NCI-H2171 (cell line): ENCODE results near the gene GPR50.
A peak's percentile ranks its signal among the peaks of the same experiment; 100 is the strongest.

ENCODE experiments used
- DNase-seq: peaks from one replicate; lab custom pipeline; 2025; lab: John Stamatoyannopoulos, UW

Gene GPR50

DNA sequence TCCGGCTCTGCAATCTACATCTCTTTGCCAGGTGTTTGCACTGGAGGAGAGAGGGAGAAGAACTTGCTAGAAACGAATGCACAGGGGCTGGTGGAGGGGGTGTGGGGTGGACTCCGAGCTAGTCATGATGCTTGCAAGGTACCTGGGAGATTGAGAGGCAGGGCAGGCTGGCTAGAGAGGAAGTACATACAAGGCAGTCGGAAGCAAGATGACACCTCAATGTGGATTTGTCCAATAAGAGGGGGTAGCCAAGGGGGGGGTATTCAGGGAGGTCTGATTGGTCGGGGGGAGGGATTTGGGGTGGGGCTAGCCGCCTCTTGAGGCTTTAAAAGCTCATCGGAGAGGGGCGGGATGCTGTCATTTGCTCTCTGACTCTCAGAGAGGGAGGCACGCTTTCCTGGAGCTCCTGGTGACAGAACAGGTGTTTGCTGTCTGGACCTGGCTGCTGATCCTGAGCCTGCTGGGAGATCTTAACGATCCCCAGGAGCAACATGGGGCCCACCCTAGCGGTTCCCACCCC lies at the start of gene GPR50:
TSS of gene GPR50 (plus strand) at position 354 of the 520 bp plus-strand sequence. CDS start at position 492, 138 bp downstream.
- DNase-seq, result no peak

DNA sequence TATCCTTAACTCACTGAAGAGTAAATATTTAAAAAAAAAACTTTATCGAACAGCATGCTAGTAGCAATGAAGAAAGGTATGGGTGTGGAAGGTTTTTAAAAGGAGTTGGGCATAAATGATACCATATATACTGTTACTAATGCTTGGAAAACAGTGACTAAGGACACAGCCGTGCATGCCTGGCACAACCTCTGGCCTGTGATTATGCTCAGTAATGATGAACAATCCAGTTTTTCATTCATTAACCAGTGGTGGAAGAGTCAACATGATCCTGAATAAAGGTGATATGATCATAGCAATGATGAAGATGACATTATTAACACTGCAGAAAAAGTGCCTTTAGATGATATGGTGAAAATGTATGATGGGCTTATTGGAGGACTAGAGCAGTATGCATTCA lies 43.9 kb upstream of the GPR50 start:
- no peak for DNase-seq

DNA sequence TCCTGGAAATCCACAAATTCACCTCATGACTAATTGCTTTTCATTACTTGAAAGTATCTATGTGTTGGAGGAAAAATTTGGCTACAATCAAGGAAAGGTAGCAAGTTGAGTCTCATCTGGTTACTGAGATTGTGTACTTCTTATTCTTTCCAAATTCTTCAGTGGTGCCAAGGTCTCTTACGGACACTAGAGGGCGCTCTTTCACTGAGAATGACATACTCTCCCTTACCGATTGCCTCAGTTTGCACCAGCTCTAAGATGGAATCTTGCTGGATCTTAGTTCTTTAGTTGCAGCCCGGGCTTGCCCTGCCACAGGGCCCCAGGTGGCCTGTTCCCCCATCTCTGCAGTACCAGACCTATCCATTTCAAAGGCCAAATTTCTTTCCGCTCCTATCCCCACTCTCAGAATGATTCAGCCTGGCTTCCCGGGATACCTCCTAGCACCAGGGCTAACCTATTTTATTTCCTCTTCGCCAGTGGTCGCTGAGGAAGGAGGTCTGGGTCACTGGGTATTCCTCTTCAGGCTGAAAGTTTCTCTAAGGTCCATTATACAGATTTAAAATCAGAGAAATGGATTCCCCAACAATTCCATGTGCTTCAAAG lies 24.6 kb upstream of the GPR50 start:
- peak; percentile 15 for DNase-seq

DNA sequence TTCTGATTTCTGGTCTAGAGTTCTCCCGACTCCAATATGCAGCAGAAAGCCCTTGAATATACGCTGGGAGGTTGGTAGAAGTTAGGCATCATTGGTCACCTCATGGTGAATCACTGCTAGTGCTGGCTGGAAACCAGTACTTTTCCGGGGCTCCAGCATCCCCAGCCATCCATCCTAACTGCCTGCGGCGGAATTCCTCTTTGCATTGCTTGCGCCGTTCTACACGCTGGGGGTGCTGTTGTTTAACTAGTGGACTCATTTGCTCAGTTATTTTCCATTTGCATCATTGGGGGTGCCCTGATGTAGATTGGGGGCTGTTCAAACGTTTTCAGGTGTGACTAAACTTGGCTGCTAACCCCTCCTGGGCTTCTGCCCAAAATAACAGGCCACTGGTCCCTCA lies 23.3 kb upstream of the GPR50 start:
- peak; percentile 0 for DNase-seq

DNA sequence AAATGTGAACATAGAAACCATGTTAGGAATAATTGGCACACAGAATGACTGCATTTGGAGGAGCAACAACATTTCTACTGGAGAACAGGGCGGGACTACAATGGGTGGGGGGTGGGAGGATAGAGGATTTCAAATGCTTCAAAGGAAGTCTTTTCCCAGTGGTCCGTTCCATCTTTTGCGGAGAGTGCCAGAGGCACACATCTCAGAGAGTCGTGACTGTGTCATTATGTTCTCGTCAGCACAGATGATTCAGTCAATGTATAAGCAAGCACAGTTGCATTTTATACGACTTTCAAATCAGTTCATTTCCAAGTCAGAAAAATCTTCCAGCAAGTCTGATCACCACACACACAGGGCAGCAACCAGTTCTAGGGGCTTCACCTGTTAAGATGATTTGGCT lies 22.7 kb upstream of the GPR50 start:
- no peak for DNase-seq

DNA sequence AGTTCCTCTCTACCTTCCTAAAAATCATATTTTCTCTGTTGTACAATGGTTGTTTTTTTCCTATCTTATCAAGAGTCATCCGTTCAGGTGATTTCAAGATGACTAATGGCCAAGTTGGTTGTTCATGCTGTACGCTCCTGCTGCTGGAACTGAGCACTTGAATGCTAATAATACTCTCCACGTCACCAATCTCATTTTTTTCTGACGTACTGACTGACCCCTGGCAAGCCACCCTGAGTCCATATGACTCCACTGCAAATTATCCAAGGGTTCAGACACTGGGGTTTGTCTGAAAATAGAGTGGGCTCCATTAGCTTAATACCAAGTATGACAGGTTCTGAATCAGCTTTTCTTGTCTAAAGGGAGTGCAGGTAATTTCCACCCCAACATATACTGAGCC lies 21.1 kb upstream of the GPR50 start:
- no peak for DNase-seq

DNA sequence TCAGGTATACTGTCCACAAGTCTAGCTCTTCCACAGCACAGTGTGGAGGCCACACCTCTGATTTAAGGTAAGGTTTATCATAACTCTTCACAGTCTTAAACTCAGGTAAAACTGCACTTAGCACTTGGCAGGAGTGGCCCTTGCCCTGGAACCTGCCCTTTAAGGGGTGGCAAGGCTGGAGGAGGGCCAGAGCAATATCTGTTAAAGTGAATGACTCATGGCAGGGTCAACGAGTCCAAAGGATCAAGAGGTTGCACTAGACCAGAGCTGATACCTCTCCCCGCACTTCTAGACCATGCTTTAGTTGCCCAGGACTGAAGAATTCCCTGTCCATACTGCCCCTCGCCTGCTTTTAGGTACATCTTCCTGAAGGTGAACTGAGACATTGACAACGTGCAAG lies 14.7 kb upstream of the GPR50 start:
- DNase-seq, result no peak

DNA sequence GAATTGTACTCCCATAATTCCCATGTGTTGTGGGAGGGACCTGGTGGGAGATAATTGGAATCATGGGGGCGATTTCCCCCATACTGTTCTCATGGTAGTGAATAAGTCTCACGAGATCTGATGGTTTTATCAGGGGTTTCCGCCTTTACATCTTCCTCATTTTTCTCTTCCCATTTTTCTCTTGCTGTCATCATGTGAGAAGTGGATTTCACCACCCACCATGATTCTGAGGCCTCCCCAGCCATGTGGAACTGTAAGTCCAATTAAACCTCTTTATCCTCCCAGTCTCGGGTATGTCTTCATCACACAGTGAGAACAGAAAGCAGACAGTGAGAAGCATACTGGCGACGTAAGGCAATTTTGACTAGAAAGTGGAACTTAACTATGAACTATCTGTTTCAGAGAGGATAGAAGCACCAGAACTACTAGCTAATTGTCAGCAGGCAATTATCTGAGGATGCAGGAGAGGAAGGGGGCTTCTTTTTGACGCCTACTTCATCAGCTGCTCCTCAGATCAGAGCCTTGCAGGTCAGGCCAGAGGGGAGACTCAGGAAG lies 8.5 kb upstream of the GPR50 start:
- no peak for DNase-seq

DNA sequence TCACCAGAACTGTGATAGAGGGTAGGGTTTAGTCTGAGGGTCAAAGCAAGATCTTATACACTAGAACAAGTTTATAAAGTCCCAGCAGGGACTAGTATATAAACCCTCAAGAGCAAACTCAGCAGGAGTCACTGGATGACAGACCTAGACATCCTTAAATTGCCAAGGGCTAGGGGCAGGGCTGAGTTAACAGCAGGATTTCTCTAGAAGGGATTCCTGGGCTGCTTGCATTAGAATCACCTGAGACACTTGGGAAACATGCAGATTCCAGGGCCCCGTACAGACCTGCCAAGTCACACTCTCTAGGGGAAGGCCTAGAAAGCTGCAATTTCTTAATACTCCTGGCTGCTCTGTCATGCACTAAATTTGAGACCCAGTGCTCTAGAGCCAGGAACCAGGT lies 6.6 kb upstream of the GPR50 start:
- DNase-seq, result no peak

DNA sequence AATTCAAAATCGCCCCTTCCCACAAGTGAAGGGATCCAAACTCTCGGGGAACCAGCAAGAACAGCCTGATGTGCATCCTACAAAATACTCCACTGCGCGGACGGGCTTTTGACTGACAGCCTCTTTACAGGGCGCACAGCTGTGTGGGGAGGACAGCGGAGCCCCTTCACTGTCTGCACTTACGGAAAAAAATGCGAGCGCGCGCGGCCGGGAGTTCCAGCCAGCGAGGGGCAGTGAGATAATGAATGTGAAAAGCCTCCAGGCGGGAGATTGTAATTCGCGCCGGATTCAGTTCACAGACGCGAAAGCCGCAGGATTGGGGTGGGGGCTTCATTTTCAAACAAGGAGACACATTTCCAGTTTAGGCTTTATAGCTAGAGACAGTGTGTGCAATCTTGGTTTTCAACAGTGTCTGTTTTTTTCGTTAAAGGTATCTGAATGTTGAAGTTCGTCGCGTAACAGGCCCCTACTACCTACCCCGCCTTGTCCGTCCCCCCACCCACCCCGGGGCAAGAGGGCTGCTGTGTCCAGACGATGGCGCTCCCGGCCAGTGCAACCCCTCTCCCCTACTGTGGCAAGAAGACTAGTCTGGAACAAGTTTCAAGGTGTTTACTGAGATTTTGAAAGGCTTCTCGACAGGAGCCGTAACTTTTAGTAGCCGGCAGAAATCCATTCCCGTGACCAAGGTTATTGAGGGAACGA lies 1.7 kb upstream of the GPR50 start:
- DNase-seq, result no peak

DNA sequence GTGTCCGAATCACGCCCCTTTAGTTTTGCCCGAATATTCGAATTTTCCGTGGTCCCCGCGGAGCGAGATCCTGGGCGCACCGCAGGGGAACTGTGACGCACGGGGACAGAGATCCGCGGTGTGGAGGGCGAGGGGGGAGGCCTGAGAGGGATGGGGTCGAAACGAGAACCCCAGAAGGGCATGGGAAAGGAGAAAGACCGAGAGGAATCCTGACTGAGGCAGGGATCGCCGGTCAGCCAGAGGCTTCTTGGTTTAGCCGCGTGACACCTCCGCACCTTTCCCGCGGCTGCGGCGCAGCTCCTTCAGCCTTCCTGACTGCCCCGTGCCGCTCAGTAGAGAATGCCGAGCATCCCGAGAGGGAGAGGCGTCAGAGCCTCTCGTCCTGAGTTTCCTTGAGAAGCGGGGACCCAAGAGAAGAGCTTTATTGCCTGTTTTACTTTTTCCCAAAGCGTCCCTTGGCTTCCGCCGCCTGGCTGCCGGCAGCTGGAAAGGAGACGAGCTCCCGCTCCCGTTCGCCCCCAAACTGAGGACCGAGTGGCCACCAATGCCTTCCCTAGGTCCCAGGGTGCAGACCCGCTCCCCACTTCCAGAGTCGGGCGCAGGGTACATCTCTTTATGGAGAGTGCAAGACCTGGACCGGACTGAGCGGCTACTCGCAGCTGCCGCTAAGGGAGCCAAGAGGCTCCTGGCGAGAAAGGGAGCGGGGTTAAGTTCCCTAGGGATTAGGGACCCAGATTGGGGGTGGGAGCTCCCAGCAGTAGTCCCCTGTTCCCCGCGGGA lies 911 bp upstream of the GPR50 start:
- DNase-seq, result no peak

DNA sequence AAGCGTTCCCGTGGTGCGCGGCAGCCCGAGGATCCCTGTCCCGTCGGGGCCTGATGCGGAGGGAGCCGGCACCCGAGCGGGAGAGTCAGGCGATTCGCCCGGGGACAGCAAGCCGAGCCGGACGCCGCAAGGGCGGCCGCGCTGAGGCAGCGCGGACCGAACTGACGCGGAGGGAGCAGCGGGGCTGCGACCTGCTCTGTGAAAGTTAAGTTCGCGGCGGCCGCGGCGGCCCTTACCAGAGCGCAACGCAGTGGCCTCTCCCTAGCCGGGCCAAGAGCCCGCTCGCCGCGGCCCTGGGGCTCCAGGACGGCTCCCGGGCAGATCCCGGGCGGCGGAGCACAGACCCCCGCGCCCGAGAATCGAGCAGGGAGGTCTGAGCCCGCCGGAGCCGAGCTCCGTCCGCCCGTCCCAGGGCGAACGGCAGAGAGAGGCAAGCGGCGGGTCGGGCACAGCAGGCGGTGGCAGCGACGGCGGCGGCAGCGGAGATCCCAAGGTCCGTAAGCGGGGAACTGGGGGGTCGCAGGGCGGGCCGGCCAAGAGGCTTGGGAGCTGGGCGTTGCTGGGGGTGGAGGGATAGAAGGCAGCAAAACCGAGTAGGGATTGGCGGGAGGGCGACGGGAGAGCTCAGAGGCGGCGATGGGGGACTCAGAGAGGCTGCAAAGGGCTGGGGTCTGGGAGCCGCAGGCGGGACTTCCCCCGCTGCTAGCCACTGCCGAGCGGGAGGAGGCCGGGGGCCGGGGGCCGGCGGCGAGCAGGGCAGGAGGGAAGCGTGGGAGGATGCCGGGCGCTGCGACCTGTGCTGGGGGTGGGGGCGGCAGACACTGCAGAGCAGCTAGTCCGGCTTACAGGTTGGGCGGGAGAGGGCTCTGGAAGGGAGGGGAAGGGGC lies 1.0 kb downstream of the GPR50 start:
- DNase-seq, result no peak

DNA sequence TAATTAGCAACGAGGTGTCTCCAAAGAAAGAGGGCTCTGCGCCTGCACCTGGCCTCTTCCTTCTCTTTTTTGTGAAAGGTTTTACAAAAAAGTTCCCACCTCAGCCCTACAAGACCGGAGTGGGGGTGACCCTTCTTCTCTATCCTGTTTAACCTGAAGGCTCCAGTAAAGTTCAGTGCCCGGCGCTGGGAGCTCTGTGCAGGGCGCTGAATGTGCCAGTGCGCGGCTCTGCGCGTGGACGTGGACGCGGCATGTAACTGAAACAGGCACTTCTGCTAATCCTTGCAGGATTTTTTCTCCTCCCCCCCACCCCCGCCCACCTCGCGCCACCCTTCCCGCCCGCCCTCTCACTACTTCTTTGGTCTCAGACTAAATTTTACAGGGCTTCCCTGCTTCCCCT lies 2.4 kb downstream of the GPR50 start:
- DNase-seq, result no peak

DNA sequence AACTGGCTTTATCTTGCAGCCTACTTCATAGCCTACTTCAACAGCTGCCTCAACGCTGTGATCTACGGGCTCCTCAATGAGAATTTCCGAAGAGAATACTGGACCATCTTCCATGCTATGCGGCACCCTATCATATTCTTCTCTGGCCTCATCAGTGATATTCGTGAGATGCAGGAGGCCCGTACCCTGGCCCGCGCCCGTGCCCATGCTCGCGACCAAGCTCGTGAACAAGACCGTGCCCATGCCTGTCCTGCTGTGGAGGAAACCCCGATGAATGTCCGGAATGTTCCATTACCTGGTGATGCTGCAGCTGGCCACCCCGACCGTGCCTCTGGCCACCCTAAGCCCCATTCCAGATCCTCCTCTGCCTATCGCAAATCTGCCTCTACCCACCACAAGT lies 4.0 kb downstream of the GPR50 start:
- no peak for DNase-seq

DNA sequence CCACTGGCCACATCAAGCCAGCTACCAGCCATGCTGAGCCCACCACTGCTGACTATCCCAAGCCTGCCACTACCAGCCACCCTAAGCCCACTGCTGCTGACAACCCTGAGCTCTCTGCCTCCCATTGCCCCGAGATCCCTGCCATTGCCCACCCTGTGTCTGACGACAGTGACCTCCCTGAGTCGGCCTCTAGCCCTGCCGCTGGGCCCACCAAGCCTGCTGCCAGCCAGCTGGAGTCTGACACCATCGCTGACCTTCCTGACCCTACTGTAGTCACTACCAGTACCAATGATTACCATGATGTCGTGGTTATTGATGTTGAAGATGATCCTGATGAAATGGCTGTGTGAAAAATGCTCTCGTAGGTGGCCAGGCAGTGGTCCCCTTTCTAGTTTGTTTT lies 4.7 kb downstream of the GPR50 start:
- no peak for DNase-seq

DNA sequence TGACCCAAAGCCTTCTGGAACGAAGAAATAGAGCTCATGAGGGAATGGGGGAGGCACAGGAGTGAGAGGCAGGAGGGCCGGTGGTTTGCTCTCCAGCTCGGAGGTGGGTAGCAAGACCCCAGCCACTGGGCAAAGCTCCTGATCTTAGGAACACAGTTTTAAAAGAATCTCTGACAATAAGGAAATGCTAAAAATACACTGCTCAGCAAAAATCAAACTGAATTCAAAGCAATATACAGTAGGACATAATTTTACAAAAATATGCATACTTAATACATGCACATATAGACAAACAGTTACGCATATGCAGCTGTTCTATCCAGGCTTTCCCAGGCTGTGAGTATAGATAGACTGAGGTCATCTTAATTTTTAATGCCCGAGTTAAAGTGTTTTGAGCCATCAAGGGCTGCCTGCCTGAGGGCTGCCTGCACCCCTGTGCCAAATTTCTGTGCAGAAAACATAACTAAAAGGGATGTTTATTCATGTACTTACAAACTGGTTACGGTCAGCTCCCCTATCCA lies 6.9 kb downstream of the GPR50 start:
- no peak for DNase-seq

DNA sequence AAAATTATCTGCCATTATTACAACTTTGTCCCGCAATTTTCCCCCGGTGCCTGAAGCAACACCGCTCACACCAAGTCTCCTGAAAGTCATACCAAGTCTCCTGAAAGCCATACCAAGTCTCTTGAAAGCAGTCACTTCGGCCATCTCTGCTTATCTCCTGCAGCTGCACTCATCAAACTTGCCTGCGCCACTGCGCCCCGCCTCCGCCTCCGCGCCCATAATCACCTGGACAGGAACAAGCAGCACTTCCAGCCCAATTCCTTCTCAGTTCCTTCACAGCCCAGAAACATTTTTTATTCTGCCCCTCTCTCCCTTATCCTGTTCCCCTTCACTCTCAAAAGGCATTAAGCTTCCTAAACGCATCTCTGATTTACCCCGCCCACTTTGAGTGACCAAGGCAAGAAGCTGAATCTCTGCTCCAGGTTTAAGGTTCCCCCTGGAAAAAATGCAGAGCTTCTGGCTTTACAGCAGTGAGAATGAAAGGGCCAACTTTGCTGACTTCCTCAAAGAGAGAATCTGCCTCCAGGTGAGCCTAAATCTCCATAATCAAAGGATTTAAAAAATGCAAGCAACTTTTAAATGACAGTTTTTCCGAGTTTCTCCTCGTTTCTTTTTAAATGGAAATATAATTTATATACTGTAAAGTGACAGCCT lies 7.7 kb downstream of the GPR50 start:
- DNase-seq, result no peak

DNA sequence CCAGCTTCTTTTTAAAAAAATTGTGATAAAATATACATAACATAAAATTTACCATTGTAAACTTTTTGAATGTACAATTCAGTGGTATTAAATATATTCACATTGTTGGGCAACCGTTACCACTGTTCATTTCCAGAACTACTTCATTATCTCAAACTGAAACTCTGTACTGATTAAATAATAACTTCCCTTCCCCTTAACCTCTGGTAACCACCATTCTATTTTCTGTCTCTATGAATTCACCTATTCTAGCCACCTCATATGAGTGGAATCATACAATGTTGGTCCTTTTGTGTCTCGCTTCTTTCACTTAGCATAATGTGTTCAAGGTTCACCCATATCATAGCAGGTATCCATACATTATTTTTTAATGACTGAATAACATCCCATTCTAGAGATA lies 8.3 kb downstream of the GPR50 start:
- DNase-seq, result no peak

DNA sequence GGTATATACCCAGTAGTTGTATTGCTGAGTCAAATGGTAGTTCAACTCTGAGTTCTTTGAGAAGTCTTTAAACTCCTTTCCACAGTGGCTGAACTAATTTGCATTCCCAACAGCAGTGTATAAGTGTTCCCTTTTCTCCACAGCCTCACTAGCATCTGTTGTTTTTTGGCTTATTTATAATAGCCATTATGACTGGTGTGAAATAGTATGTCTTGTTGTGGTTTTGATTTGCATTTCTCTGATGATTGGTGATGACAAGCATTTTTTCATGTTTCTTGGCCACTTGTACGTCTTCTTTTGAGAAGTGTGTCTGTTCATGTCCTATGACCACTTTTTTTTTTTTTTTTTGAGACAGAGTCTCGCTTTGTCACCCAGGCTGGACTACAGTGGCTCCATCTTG lies 30.5 kb downstream of the GPR50 start:
- DNase-seq, result no peak

DNA sequence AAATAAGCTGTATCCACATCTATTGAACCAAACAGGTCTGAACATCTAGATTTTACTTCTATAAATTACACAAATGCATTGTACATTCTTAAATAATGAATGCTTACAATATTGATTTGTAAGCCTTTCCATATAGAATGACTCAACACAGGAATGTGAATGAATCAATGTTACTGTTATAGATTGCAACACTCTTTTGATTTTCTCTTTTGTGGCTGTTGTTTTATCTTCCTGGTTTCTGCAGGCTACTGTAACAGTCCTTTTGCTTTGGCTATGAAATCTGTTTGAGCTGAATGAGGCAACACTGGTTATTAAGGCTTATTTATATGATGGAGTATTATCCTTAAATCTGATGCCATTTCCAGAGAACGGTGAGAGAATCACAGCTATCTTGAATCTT lies 49.5 kb downstream of the GPR50 start:
- no peak for DNase-seq

DNA sequence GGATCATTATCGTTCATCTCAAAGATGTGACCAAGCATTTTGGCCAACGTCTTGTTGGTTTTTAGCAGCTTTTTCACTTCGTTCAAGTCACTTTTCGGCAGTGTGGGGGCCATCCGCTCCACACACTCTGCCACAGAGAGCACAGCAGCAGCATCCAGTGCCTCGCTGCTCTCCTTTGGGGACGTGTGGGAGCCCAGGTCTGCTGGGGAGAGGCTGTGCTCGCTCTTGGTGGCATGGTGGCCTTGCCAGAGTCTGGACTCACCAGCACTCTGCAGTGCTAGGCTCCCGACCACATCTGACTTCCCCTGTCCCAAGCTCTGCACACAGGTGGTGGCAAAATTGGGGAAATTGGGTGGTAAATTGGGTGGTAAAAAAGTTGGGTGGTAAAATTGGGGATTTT lies 50.6 kb downstream of the GPR50 start:
- no peak for DNase-seq
